Measurements from ENCODE around the gene AXDND1. TPM values are rescaled to one million over a fixed set of nuclear protein-coding genes. Genes with fewer than 3 reads are reported as not detected.

The AXDND1 gene
- total RNA-seq, 2 donors from 2014 or later = 3.6 TPM; not detected in 1

DNA sequence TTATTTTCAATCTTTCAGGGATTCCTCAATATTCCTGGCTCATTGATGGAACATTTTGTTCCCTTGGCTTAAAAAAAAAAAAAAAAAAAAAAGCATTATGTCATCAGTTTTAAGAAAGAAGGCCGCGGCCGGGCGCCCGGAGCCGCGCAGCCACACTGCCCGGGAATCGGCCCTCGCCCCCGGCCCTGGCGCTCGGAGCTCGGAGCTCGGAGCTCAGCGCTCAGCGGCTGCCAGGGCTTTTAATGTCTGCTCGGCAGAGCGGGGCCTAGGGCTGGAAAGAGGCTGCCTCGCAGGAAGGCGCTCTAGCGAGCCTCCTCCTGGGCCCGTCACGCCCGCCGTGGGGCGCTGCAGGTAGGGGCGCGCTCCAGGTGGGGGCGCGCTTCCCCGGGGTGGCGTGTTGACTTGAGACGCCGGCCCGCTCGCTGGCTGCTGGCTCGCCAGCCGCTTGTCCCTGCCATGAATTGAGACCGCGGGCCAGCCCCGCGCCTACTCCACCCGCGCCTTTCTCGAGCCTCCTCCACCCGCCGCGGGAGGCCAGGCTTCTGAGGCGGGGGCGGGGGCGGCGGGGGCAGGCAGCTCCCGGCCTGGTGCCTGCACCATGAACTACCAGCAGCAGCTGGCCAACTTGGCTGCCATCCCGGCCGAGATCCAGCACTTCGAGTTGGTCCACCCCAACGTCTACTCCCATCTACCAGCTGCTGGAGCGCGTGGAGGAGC, 220.5 kb downstream of the AXDND1 start:
- Histone ChIP-seq H3K27me3 (no peaks in the 10 kb centered on the region), H3K4me1 (peaks cover 16% of the 10 kb centered on the region), H3K27ac (peak overlapping the region; percentile 58 to 88 (median 86)), H3K4me3 (no peak overlapping the region), H3K36me3 (replicated peaks in 1 of 2; ENCODE audit: insufficient read depth in 1 of 2, low read depth in 2 of 2) (no peaks in the 10 kb centered on the region), H3K9me3 (peaks cover 0 to 5% (median 0%) of the 10 kb centered on the region in 3 donors)
- intact Hi-C loops (cut with DNase I) = loop anchor here (10.0 kb wide), 1 partner anchor 331 kb away; no protein-coding TSS in a partner anchor
- DNase-seq (peak; percentile 75 to 90 (median 80)), ATAC-seq (peak; percentile 91)
- 2 to 4% methylated on average over 27 to 60 of the region's 60 CpGs for WGBS, 2 donors
- TF ChIP-seq, protein P1, sequence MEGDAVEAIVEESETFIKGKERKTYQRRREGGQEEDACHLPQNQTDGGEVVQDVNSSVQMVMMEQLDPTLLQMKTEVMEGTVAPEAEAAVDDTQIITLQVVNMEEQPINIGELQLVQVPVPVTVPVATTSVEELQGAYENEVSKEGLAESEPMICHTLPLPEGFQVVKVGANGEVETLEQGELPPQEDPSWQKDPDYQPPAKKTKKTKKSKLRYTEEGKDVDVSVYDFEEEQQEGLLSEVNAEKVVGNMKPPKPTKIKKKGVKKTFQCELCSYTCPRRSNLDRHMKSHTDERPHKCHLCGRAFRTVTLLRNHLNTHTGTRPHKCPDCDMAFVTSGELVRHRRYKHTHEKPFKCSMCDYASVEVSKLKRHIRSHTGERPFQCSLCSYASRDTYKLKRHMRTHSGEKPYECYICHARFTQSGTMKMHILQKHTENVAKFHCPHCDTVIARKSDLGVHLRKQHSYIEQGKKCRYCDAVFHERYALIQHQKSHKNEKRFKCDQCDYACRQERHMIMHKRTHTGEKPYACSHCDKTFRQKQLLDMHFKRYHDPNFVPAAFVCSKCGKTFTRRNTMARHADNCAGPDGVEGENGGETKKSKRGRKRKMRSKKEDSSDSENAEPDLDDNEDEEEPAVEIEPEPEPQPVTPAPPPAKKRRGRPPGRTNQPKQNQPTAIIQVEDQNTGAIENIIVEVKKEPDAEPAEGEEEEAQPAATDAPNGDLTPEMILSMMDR (IDR thresholded peaks at IDR 0.05) = peak; percentile 59 to 82 (median 71)
- TF ChIP-seq POLR2A (IDR thresholded peaks at IDR 0.05) = peak; percentile 30 to 69 (median 63)

DNA sequence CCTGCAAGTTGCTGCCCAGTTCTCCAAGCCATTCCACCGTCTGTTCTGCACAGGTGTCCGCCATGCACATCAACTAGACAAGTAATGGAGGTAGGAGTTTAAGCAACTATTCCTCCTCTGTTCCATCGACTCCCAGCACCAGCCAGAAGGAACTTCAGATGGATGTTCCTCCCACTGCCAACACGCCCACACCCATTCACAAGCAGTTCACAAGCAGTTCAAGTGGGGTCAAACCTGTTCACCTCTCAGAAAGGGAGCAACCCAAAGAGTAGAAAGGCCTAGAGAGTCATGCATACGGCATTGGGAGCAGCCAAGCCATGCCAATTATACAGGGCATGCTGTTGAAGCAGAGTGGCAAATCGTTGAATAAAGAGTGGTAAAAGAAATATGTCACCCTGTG, 221.6 kb downstream of the AXDND1 start:
- H3K9me3 ChIP-seq = peaks cover 0 to 5% (median 0%) of the 10 kb centered on the region in 3 donors
- peaks cover 24% of the 10 kb centered on the region for H3K4me1 ChIP-seq
- ATAC-seq (no peak), DNase-seq (no peak)
- intact Hi-C loops (cut with DNase I) = loop anchor here (10.0 kb wide), 1 partner anchor 333 kb away; no protein-coding TSS in a partner anchor
- H3K27me3 ChIP-seq = no peaks in the 10 kb centered on the region
- H3K27ac ChIP-seq = no peak overlapping the region
- H3K4me3 ChIP-seq = no peak overlapping the region
- no peaks in the 10 kb centered on the region for H3K36me3 ChIP-seq (replicated peaks in 1 of 2; ENCODE audit: insufficient read depth in 1 of 2, low read depth in 2 of 2)
- WGBS, 2 donors = 91 to 92% methylated on average over 6 of the region's 6 CpGs
- TF ChIP-seq POLR2A (IDR thresholded peaks at IDR 0.05) = no peak
- TF ChIP-seq, protein P1 (IDR thresholded peaks at IDR 0.05) = no peak

DNA sequence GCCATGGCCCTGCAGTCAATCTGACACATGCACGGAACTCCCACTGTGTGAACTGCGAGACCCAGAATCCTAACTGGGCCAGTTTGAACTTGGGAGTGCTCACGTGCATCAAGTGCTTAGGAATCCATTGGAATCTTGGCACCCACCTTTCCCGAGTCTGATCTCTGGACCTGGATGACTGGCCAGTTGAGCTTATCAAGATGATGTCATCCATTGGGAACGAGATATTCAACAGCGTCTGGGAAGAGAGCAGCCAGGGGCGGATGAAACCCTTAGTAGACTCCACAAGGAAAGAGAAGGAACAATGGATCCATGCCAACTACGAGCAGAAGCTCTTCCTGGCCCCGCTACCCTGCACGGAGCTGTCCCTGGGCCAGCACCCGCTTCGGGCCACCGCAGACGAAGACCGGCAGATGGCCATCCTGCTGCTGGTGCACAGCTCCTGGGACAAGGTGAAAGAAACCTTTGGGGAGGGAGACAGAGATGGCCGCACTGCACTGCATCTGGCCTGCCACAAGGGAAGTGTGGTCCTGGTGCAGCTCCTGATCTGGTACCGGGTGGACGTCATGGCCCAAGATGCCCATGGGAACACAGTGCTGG, 222.8 kb downstream of the AXDND1 start:
- Histone ChIP-seq H3K27ac (no peak overlapping the region), H3K4me1 (peaks cover 24% of the 10 kb centered on the region), H3K9me3 (peaks cover 0 to 5% (median 0%) of the 10 kb centered on the region in 3 donors), H3K4me3 (no peak overlapping the region), H3K27me3 (no peaks in the 10 kb centered on the region), H3K36me3 (replicated peaks in 1 of 2; ENCODE audit: insufficient read depth in 1 of 2, low read depth in 2 of 2) (no peaks in the 10 kb centered on the region)
- intact Hi-C loops (cut with DNase I) = loop anchor here (10.0 kb wide), 1 partner anchor 334 kb away; no protein-coding TSS in a partner anchor
- no peak for TF ChIP-seq POLR2A (IDR thresholded peaks at IDR 0.05)
- TF ChIP-seq, protein P1 (IDR thresholded peaks at IDR 0.05) = no peak
- ATAC-seq = no peak
- peak in 1 of 4 donors; percentile 4 for DNase-seq
- 71 to 86% methylated on average over 14 to 18 of the region's 18 CpGs for WGBS, 2 donors

DNA sequence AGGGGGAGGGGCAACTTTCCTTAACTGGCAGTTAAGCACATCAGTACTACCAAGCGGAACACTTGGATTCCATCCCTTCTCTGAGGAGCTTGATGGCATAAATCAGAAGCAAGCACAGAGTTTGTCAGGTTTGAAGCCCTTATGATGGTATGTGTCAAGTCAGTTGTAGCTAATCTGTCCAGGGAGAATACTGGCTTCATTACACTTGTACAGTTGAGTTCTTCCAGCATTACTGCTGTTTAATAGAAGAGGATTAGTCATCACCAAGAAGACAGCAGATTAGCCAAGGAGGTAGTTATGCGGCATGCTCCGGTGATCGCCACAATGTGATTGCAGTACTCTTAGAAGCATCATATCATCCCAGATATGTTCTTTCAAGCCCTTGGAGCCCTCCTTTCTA, 223.7 kb downstream of the AXDND1 start:
- Histone ChIP-seq H3K36me3 (replicated peaks in 1 of 2; ENCODE audit: insufficient read depth in 1 of 2, low read depth in 2 of 2) (no peaks in the 10 kb centered on the region), H3K4me1 (peaks cover 24% of the 10 kb centered on the region), H3K27ac (no peak overlapping the region), H3K27me3 (no peaks in the 10 kb centered on the region), H3K4me3 (no peak overlapping the region), H3K9me3 (peaks cover 0 to 5% (median 0%) of the 10 kb centered on the region in 3 donors)
- 87 to 96% methylated on average over 3 to 4 of the region's 4 CpGs for WGBS, 2 donors
- ATAC-seq = no peak
- intact Hi-C loops (cut with DNase I) = loop anchor here (10.0 kb wide), 1 partner anchor 335 kb away; no protein-coding TSS in a partner anchor
- TF ChIP-seq POLR2A (IDR thresholded peaks at IDR 0.05) = no peak
- TF ChIP-seq, protein P1 (IDR thresholded peaks at IDR 0.05) = no peak
- no peak for DNase-seq
